WTC11 (cell line): ENCODE measurements around the gene CYTH3.

Experiments
- CTCF ChIP-seq: fragments of 200-600 bp; IDR thresholded peaks from 2 replicates; pipeline ENCODE4 v1.8.0; 2022; ENCODE audit warnings: antibody characterized with exemption
- SMAD4 ChIP-seq: sonication (generic); formaldehyde crosslinking; IDR thresholded peaks from 2 replicates; pipeline ENCODE4 v1.8.0; 2022; ENCODE audit warnings: mild to moderate bottlenecking, missing genetic modification reagents
- TF ChIP-seq, protein P1 (sequence below): sonication (generic); formaldehyde crosslinking; IDR thresholded peaks from 2 replicates; pipeline ENCODE4 v1.8.1; 2022; ENCODE audit warnings: low read depth, missing genetic modification reagents, borderline replicate concordance
- TF ChIP-seq, protein P2 (sequence below): sonication (generic); formaldehyde crosslinking; IDR thresholded peaks from 2 replicates; pipeline ENCODE4 v1.8.1; 2023; ENCODE audit warnings: mild to moderate bottlenecking, missing genetic modification reagents, moderate library complexity

DNA sequence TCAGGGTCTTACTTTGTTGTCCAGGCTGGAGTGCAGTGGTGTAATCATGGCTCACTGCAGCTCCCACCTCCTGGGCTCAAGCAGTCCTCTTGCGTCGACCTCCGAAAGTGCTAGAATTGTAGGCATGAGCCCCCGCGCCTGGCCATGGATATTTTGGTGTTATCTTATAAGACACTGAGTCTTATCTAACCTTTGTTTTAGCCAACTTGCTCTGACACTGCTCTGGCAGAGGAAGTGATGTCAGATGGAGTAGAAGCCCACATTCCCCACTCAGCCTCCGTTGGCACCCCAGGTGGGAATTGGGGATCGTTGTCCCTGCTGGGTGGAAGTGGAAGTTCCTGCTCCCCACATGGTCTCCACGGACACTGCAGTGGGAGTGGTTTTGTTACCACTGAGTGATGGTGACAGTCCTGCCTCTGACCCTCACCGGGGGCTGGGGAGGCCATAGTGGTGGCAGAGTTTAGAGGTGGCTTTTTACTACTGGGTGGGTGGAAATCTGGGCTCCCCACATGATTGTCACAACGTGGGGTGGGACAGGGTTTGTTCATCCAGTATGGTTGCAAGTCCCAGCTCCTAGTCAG is 142.3 kb downstream of the CYTH3 start:
- TF ChIP-seq, protein P1, sequence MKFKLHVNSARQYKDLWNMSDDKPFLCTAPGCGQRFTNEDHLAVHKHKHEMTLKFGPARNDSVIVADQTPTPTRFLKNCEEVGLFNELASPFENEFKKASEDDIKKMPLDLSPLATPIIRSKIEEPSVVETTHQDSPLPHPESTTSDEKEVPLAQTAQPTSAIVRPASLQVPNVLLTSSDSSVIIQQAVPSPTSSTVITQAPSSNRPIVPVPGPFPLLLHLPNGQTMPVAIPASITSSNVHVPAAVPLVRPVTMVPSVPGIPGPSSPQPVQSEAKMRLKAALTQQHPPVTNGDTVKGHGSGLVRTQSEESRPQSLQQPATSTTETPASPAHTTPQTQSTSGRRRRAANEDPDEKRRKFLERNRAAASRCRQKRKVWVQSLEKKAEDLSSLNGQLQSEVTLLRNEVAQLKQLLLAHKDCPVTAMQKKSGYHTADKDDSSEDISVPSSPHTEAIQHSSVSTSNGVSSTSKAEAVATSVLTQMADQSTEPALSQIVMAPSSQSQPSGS: no peak
- TF ChIP-seq CTCF (no peak), SMAD4 (CRISPR knock-in tag) (no peak)
- TF ChIP-seq, protein P2, sequence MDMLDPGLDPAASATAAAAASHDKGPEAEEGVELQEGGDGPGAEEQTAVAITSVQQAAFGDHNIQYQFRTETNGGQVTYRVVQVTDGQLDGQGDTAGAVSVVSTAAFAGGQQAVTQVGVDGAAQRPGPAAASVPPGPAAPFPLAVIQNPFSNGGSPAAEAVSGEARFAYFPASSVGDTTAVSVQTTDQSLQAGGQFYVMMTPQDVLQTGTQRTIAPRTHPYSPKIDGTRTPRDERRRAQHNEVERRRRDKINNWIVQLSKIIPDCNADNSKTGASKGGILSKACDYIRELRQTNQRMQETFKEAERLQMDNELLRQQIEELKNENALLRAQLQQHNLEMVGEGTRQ: no peak
